ENCODE data around the gene NR3C2.

NR3C2 gene

GRCh38 chr4:148353571-148353970 is 88.6 kb downstream of the NR3C2 start:
- H3K9me3 ChIP-seq (replicated peaks; ENCODE audit: insufficient read depth, low read length) = no peaks in the 10 kb centered on the region

GRCh38 chr4:148349153-148349552 is 93.1 kb downstream of the NR3C2 start:
- no peak overlapping the region for H3K4me3 ChIP-seq (ENCODE audit: low read length)
- H3K79me2 ChIP-seq (ENCODE audit: low read length) = no peaks in the 10 kb centered on the region
- DNase-seq = no peak
- H4K20me1 ChIP-seq (ENCODE audit: insufficient read depth, low read length) = no peaks in the 10 kb centered on the region
- no peaks in the 10 kb centered on the region for H3K9me2 ChIP-seq (replicated peaks; ENCODE audit: insufficient read depth, low read length)
- H3K4me2 ChIP-seq (ENCODE audit: low read depth, low read length) = no peak overlapping the region
- no peak for TF ChIP-seq EZH2 (optimal IDR thresholded peaks at IDR 0.05; ENCODE audit: low read depth, low read length)
- no peak for TF ChIP-seq CTCF (IDR thresholded peaks at IDR 0.05; ENCODE audit: low read length)
- TF ChIP-seq EZH2phosphoT487 (IDR thresholded peaks at IDR 0.05; ENCODE audit: low read length) = no peak
- no peaks in the 10 kb centered on the region for H3K9me3 ChIP-seq (replicated peaks; ENCODE audit: insufficient read depth, low read length)
- H2AFZ ChIP-seq (ENCODE audit: low read length) = no peak overlapping the region
- no peak overlapping the region for H3K27ac ChIP-seq (ENCODE audit: low read length)
- H3K9ac ChIP-seq (ENCODE audit: low read length) = no peak overlapping the region
- H3F3A ChIP-seq (ENCODE audit: insufficient read depth, low read length) = no peaks in the 10 kb centered on the region
- no peaks in the 10 kb centered on the region for H3K27me3 ChIP-seq (replicated peaks; ENCODE audit: insufficient read depth, low read length)
- no peaks in the 10 kb centered on the region for H3K36me3 ChIP-seq (replicated peaks; ENCODE audit: insufficient read depth, low read length)
- H3K4me1 ChIP-seq (ENCODE audit: low read length) = no peaks in the 10 kb centered on the region

More at GRCh38 chr4:148353571-148353970, 88.6 kb downstream of the NR3C2 start:
- Histone ChIP-seq H2AFZ (ENCODE audit: low read length) (no peak overlapping the region), H3K4me2 (ENCODE audit: low read depth, low read length) (no peak overlapping the region), H3K9me2 (replicated peaks; ENCODE audit: insufficient read depth, low read length) (no peaks in the 10 kb centered on the region), H3K9ac (ENCODE audit: low read length) (no peak overlapping the region), H3K79me2 (ENCODE audit: low read length) (no peaks in the 10 kb centered on the region), H3K27ac (ENCODE audit: low read length) (no peak overlapping the region), H3K36me3 (replicated peaks; ENCODE audit: insufficient read depth, low read length) (no peaks in the 10 kb centered on the region), H3K27me3 (replicated peaks; ENCODE audit: insufficient read depth, low read length) (no peaks in the 10 kb centered on the region), H3K4me3 (ENCODE audit: low read length) (no peak overlapping the region), H4K20me1 (ENCODE audit: insufficient read depth, low read length) (no peaks in the 10 kb centered on the region), H3K4me1 (ENCODE audit: low read length) (peaks cover 9% of the 10 kb centered on the region), H3F3A (ENCODE audit: insufficient read depth, low read length) (no peaks in the 10 kb centered on the region)
- TF ChIP-seq CTCF (IDR thresholded peaks at IDR 0.05; ENCODE audit: low read length) = no peak
- TF ChIP-seq EZH2phosphoT487 (IDR thresholded peaks at IDR 0.05; ENCODE audit: low read length) = no peak
- TF ChIP-seq EZH2 (optimal IDR thresholded peaks at IDR 0.05; ENCODE audit: low read depth, low read length) = no peak
- no peak for DNase-seq

GRCh38 chr4:148346657-148347056 is 95.6 kb downstream of the NR3C2 start:
- TF ChIP-seq EZH2 (optimal IDR thresholded peaks at IDR 0.05; ENCODE audit: low read depth, low read length) = no peak
- TF ChIP-seq CTCF (IDR thresholded peaks at IDR 0.05; ENCODE audit: low read length) = no peak
- no peak for TF ChIP-seq EZH2phosphoT487 (IDR thresholded peaks at IDR 0.05; ENCODE audit: low read length)
- no peak overlapping the region for H3K4me2 ChIP-seq (ENCODE audit: low read depth, low read length)
- H3K9ac ChIP-seq (ENCODE audit: low read length) = no peak overlapping the region
- no peaks in the 10 kb centered on the region for H4K20me1 ChIP-seq (ENCODE audit: insufficient read depth, low read length)
- no peaks in the 10 kb centered on the region for H3K79me2 ChIP-seq (ENCODE audit: low read length)
- no peak overlapping the region for H3K4me3 ChIP-seq (ENCODE audit: low read length)
- H3K36me3 ChIP-seq (replicated peaks; ENCODE audit: insufficient read depth, low read length) = no peaks in the 10 kb centered on the region
- no peak for DNase-seq
- H3K4me1 ChIP-seq (ENCODE audit: low read length) = no peaks in the 10 kb centered on the region
- H3K9me3 ChIP-seq (replicated peaks; ENCODE audit: insufficient read depth, low read length) = no peaks in the 10 kb centered on the region
- H3K27ac ChIP-seq (ENCODE audit: low read length) = no peak overlapping the region
- no peak overlapping the region for H2AFZ ChIP-seq (ENCODE audit: low read length)
- no peaks in the 10 kb centered on the region for H3F3A ChIP-seq (ENCODE audit: insufficient read depth, low read length)
- no peaks in the 10 kb centered on the region for H3K9me2 ChIP-seq (replicated peaks; ENCODE audit: insufficient read depth, low read length)
- no peaks in the 10 kb centered on the region for H3K27me3 ChIP-seq (replicated peaks; ENCODE audit: insufficient read depth, low read length)
